ENCODE data around the gene HDLBP.

The HDLBP gene

DNA sequence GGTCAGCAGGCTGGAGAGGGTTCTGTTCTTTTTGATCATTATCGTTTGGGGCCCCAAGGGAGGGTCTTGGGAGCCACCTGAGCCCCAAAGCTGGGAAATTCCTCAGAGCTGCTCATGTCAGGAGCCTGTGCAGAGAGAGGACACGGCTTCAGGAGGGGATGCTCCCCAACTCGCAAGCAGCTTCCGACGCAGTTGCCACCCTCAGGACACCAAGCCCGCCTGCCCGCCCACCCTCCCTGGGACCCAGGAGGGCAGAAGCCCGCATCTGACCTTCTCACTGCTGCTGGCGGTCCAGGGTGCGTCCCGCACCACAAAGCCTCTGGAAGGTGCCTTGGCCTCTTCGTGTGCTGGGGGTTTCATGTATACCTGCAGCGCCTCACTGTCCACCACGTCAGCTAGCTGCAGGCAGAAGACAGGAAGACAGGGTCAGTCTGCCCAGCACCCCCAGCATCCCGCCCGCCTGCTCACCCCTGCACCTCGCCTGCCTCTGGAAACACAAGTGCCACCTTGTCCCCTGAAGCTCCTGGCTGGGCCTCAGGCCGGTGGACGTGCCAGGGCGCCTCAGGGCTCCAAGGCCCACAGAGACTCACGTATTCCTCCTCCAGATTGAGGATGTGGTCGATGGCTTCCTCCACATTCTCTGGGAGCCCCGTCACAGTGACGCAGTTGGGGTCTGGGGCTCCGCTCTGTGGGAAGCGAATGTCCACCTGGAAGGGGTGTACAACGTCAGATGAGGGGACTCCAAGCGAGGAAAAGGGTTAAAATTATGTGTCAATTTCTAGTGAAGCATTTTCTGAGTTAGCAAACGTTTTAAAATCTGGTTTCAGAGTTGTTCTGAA lies 85.7 kb downstream of the HDLBP start:
- TF ChIP-seq, protein P1, sequence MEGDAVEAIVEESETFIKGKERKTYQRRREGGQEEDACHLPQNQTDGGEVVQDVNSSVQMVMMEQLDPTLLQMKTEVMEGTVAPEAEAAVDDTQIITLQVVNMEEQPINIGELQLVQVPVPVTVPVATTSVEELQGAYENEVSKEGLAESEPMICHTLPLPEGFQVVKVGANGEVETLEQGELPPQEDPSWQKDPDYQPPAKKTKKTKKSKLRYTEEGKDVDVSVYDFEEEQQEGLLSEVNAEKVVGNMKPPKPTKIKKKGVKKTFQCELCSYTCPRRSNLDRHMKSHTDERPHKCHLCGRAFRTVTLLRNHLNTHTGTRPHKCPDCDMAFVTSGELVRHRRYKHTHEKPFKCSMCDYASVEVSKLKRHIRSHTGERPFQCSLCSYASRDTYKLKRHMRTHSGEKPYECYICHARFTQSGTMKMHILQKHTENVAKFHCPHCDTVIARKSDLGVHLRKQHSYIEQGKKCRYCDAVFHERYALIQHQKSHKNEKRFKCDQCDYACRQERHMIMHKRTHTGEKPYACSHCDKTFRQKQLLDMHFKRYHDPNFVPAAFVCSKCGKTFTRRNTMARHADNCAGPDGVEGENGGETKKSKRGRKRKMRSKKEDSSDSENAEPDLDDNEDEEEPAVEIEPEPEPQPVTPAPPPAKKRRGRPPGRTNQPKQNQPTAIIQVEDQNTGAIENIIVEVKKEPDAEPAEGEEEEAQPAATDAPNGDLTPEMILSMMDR (IDR thresholded peaks at IDR 0.05; ENCODE audit: low read length, missing control alignments), result no peak
- DNase-seq (ENCODE audit: low read depth), result no peak
- no peak overlapping the region for H3K4me3 ChIP-seq (replicated peaks; ENCODE audit: low read depth, low read length)

DNA sequence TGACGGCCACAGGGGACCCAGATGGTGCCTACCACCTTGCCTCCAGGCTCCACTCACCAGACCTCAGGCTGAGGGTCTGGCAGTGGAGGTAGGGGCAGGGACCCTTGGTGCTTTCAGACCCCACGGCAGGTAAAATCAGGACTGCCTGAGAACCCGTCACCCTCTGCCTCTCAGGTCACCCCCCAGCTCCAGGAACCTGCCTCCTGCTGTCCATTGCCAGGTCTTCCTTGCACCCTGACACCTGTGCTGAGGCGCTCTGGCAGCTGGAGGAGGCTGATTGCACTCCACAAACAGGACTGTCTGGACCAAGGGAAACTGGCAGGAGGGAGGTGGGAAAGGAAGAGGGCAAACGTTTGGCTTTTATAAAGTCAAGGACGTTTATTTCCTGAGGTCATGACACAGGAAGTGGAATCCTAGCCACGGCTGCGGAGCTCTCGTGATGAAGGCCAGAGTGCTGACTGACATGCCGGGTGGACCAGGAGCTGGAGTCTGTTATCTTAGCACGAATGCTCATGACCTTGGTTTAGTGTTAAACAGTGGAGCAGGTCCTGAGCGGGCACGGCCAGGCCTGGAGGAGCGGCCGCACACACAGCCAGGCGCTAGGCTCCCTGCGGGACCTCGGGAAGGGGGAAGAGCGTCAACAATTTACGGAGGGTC lies 86.5 kb downstream of the HDLBP start:
- H3K4me3 ChIP-seq (replicated peaks; ENCODE audit: low read depth, low read length), result no peak overlapping the region
- DNase-seq (ENCODE audit: low read depth), result no peak
- TF ChIP-seq, protein P1 (IDR thresholded peaks at IDR 0.05; ENCODE audit: low read length, missing control alignments), result no peak

- TF ChIP-seq, protein P1 (IDR thresholded peaks at IDR 0.05; ENCODE audit: low read length, missing control alignments), result no peak
- no peak for DNase-seq (ENCODE audit: low read depth)
- H3K4me3 ChIP-seq (replicated peaks; ENCODE audit: low read depth, low read length), result no peak overlapping the region
These were observed 87.2 kb downstream of the HDLBP start for GRCh38 chr2:241228081-241228859.

DNA sequence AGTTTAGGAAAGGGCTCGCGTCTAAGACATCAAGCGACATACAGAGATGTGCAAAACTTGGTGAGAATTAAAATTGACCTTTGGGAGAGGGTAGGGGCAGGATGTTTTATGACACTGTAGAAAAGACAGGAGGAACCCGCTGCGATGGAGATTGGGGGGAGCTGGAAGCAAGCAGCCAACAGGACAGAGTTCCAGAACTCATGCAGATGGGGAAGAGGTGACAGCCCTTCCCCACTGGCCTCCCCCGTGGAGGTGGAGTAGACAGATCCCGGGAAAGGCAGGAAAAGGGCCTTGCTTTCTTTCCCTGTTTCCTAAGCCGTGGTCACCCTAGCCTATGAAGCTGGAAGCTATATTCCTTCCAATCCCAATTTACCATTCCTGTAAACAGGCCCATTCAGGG lies 87.9 kb downstream of the HDLBP start:
- H3K4me3 ChIP-seq (replicated peaks; ENCODE audit: low read depth, low read length), result no peak overlapping the region
- TF ChIP-seq, protein P1 (IDR thresholded peaks at IDR 0.05; ENCODE audit: low read length, missing control alignments), result no peak
- DNase-seq (ENCODE audit: low read depth), result no peak

GRCh38 chr2:241226723-241227572 lies 88.5 kb downstream of the HDLBP start:
- TF ChIP-seq, protein P1 (IDR thresholded peaks at IDR 0.05; ENCODE audit: low read length, missing control alignments), result no peak
- no peak overlapping the region for H3K4me3 ChIP-seq (replicated peaks; ENCODE audit: low read depth, low read length)
- peak; percentile 33 for DNase-seq (ENCODE audit: low read depth)

GRCh38 chr2:241225983-241226382 lies 89.5 kb downstream of the HDLBP start:
- H3K4me3 ChIP-seq (replicated peaks; ENCODE audit: low read depth, low read length), result no peak overlapping the region
- no peak for DNase-seq (ENCODE audit: low read depth)
- TF ChIP-seq, protein P1 (IDR thresholded peaks at IDR 0.05; ENCODE audit: low read length, missing control alignments), result no peak

All from fibroblast of pulmonary artery (primary cell).